ENCODE results near the gene DET1. TPM values are rescaled to one million over a fixed set of nuclear protein-coding genes. Genes with fewer than 3 reads are reported as not detected.

Gene DET1
- total RNA-seq, 2 donors from 2014 or later, result 6.9 to 11.5 TPM

- Histone ChIP-seq H3K4me3 (no peak overlapping the region), H3K27me3 (replicated peaks; ENCODE audit: insufficient read depth) (no peaks in the 10 kb centered on the region), H3K27ac (no peak overlapping the region), H3K9me3 (no peaks in the 10 kb centered on the region), H3K4me1 (replicated peaks) (no peaks in the 10 kb centered on the region), H3K36me3 (no peaks in the 10 kb centered on the region)
- no peak for DNase-seq (ENCODE audit: low spot score)
- intact Hi-C loops (cut with DNase I), result no loop called here
- 92% methylated on average over 4 of the region's 4 CpGs for WGBS
- TF ChIP-seq, protein P1, sequence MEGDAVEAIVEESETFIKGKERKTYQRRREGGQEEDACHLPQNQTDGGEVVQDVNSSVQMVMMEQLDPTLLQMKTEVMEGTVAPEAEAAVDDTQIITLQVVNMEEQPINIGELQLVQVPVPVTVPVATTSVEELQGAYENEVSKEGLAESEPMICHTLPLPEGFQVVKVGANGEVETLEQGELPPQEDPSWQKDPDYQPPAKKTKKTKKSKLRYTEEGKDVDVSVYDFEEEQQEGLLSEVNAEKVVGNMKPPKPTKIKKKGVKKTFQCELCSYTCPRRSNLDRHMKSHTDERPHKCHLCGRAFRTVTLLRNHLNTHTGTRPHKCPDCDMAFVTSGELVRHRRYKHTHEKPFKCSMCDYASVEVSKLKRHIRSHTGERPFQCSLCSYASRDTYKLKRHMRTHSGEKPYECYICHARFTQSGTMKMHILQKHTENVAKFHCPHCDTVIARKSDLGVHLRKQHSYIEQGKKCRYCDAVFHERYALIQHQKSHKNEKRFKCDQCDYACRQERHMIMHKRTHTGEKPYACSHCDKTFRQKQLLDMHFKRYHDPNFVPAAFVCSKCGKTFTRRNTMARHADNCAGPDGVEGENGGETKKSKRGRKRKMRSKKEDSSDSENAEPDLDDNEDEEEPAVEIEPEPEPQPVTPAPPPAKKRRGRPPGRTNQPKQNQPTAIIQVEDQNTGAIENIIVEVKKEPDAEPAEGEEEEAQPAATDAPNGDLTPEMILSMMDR (IDR thresholded peaks at IDR 0.05), result no peak
Measured at GRCh38 chr15:88489321-88489720, 57.2 kb downstream of the DET1 start.

GRCh38 chr15:88487796-88488523 lies 58.5 kb downstream of the DET1 start:
- Histone ChIP-seq H3K36me3 (no peaks in the 10 kb centered on the region), H3K4me3 (no peak overlapping the region), H3K27ac (no peak overlapping the region), H3K4me1 (replicated peaks) (no peaks in the 10 kb centered on the region), H3K9me3 (no peaks in the 10 kb centered on the region), H3K27me3 (replicated peaks; ENCODE audit: insufficient read depth) (no peaks in the 10 kb centered on the region)
- intact Hi-C loops (cut with DNase I), result no loop called here
- 45% methylated on average over 11 of the region's 11 CpGs for WGBS
- TF ChIP-seq POLR2AphosphoS5 (IDR thresholded peaks at IDR 0.05) (no peak), POLR2A (IDR thresholded peaks at IDR 0.05) (no peak)
- TF ChIP-seq, protein P1 (IDR thresholded peaks at IDR 0.05), result no peak
- no peak for DNase-seq (ENCODE audit: low spot score)

DNA sequence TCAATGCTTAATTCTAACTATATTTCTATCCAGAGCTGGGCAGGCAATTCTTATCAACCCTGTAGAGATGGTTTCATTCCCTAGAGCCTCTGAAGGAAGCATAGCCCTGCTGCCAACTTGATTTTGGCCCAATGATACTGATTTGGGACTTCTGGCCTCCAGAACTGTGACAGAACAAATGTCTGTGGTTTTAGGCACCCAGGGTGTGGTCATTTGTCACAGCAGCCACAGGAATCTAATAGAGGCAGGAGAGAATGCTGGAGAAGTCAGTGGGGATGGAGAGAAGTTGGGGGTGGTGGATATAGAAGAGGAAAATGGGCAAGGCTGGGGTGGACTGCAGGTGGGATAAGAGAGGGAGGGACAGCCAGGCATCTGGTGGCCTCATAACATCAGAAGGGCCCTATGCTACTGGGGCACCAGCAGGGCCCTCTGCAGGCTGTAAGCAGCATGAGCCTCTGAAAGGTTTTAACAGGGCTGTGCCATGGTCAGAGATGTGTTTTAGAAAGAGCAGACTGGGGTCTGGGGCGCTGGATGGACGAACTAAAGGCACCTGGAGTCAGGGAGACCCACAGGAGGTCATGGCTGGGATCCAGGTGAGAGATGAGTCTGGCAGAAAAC lies 59.2 kb downstream of the DET1 start:
- Histone ChIP-seq H3K27ac (no peak overlapping the region), H3K4me3 (no peak overlapping the region), H3K4me1 (replicated peaks) (no peaks in the 10 kb centered on the region), H3K9me3 (no peaks in the 10 kb centered on the region), H3K27me3 (replicated peaks; ENCODE audit: insufficient read depth) (no peaks in the 10 kb centered on the region), H3K36me3 (no peaks in the 10 kb centered on the region)
- TF ChIP-seq POLR2AphosphoS5 (IDR thresholded peaks at IDR 0.05), result no peak
- TF ChIP-seq, protein P1 (IDR thresholded peaks at IDR 0.05), result no peak
- TF ChIP-seq POLR2A (IDR thresholded peaks at IDR 0.05), result no peak
- intact Hi-C loops (cut with DNase I), result no loop called here
- DNase-seq (ENCODE audit: low spot score), result no peak
- WGBS, result 88% methylated on average over 2 of the region's 2 CpGs

- intact Hi-C loops (cut with DNase I), result loop anchor here (5.0 kb wide), 1 partner anchor 47 kb away; no protein-coding TSS in a partner anchor
- Histone ChIP-seq H3K4me1 (replicated peaks) (no peaks in the 10 kb centered on the region), H3K4me3 (no peak overlapping the region), H3K27ac (no peak overlapping the region), H3K36me3 (no peaks in the 10 kb centered on the region), H3K9me3 (no peaks in the 10 kb centered on the region), H3K27me3 (replicated peaks; ENCODE audit: insufficient read depth) (no peaks in the 10 kb centered on the region)
- 24% methylated on average over 10 of the region's 10 CpGs for WGBS
- no peak for DNase-seq (ENCODE audit: low spot score)
- TF ChIP-seq POLR2A (IDR thresholded peaks at IDR 0.05), result no peak
- TF ChIP-seq, protein P1 (IDR thresholded peaks at IDR 0.05), result no peak
- no peak for TF ChIP-seq POLR2AphosphoS5 (IDR thresholded peaks at IDR 0.05)
Measured at GRCh38 chr15:88484682-88485331, 61.7 kb downstream of the DET1 start.

Measured in prostate gland (tissue), 2 donors.